Activated CD4-positive, alpha-beta T cell treated with anti-CD3 and anti-CD28 coated beads for 36 hours (primary cell): ENCODE data around the gene TMEM200A. TPM values are rescaled to one million over a fixed set of nuclear protein-coding genes. Genes with fewer than 3 reads are reported as not detected.

ENCODE experiments used
- ATAC-seq: fragments of 200-7000 bp; cut with Tn5 transposase; one replicate; pipeline ENCODE4 v1.10.0; 2021; ENCODE audit warnings: mild to moderate bottlenecking, moderate library complexity
- CTCF ChIA-PET: fragments of 350-600 bp; sonication (Branson Sonifier 250); formaldehyde crosslinking; loops from one replicate; lab custom pipeline; 2021; ENCODE audit warnings: antibody characterized with exemption; lab: Charles Lee
- POLR2A ChIA-PET: fragments of 350-600 bp; sonication (Branson Sonifier 250); formaldehyde crosslinking; loops from one replicate; lab custom pipeline; 2021; ENCODE audit warnings: antibody characterized with exemption, inconsistent platforms; lab: Charles Lee
- DNase-seq: peaks from one replicate; pipeline ENCODE4 v3.0.0-alpha.2; 2020
- H3K27ac Mint-ChIP-seq: one replicate; pipeline ENCODE4 v1.8.0; 2021; ENCODE audit warnings: mixed read lengths
- H3K27me3 Mint-ChIP-seq: one replicate; pipeline ENCODE4 v1.8.0; 2021; ENCODE audit warnings: mixed read lengths
- H3K36me3 Mint-ChIP-seq: one replicate; pipeline ENCODE4 v1.8.0; 2021; ENCODE audit warnings: low read depth, mixed read lengths
- H3K4me1 Mint-ChIP-seq: one replicate; pipeline ENCODE4 v1.8.0; 2021; ENCODE audit warnings: mixed read lengths
- H3K4me3 Mint-ChIP-seq: one replicate; pipeline ENCODE4 v1.8.0; 2021; ENCODE audit warnings: mild to moderate bottlenecking, moderate library complexity, mixed read lengths
- H3K9me3 Mint-ChIP-seq: one replicate; pipeline ENCODE4 v1.8.0; 2021; ENCODE audit warnings: low read depth, mixed read lengths
- intact Hi-C, 2 experiments: fragments of 100-400 bp; cut with DNase I in 1 of 2; cut with micrococcal nuclease in 1 of 2; formaldehyde crosslinking; loops; one replicate each; pipeline versions ENCODE4 v1.14.2 to v1.15.1; 2022 to 2024; cut with DNase I, micrococcal nuclease
- total RNA-seq, 2 experiments: library from RNA; stranded (reverse); gene quantifications; one replicate each; pipeline ENCODE4 v1.2.3, GENCODE V29; 2021

Gene TMEM200A
- total RNA-seq, 2 experiments from 2014 or later = 0.14 to 0.21 TPM

GRCh38 chr6:130459316-130459715 lies 93.5 kb downstream of the TMEM200A start:
- ATAC-seq = no peak
- no peaks in the 10 kb centered on the region for H3K27me3 Mint-ChIP-seq
- POLR2A ChIA-PET = no interaction called here
- no peak for DNase-seq
- CTCF ChIA-PET = no interaction called here
- H3K36me3 Mint-ChIP-seq = no peaks in the 10 kb centered on the region
- no peak overlapping the region for H3K27ac Mint-ChIP-seq
- intact Hi-C loops = no loop called here
- peaks cover 2% of the 10 kb centered on the region for H3K4me1 Mint-ChIP-seq
- no peaks in the 10 kb centered on the region for H3K9me3 Mint-ChIP-seq
- H3K4me3 Mint-ChIP-seq = no peak overlapping the region

- POLR2A ChIA-PET = no interaction called here
These were observed 95.1 kb downstream of the TMEM200A start for GRCh38 chr6:130460934-130461333.

GRCh38 chr6:130466052-130466747 lies 100.4 kb downstream of the TMEM200A start:
- intact Hi-C loops = no loop called here
- ATAC-seq (no peak), DNase-seq (no peak)
- ChIA-PET POLR2A (no interaction called here), CTCF (interaction anchor here (1.0 kb wide), 1 partner anchor 85 kb away, joined by 3 read pairs; no protein-coding TSS in a partner anchor)
- no peaks in the 10 kb centered on the region for H3K36me3 Mint-ChIP-seq
- H3K27ac Mint-ChIP-seq = no peak overlapping the region
- no peak overlapping the region for H3K4me3 Mint-ChIP-seq
- no peaks in the 10 kb centered on the region for H3K27me3 Mint-ChIP-seq
- H3K4me1 Mint-ChIP-seq = peaks cover 2% of the 10 kb centered on the region
- no peaks in the 10 kb centered on the region for H3K9me3 Mint-ChIP-seq

More at GRCh38 chr6:130460934-130461333, 95.1 kb downstream of the TMEM200A start:
- Mint-ChIP-seq H3K36me3 (no peaks in the 10 kb centered on the region), H3K27ac (no peak overlapping the region), H3K4me1 (peaks cover 2% of the 10 kb centered on the region), H3K27me3 (no peaks in the 10 kb centered on the region), H3K4me3 (no peak overlapping the region), H3K9me3 (no peaks in the 10 kb centered on the region)
- intact Hi-C loops = no loop called here
- DNase-seq (no peak), ATAC-seq (no peak)
- CTCF ChIA-PET = no interaction called here

- H3K4me1 Mint-ChIP-seq = peaks cover 2% of the 10 kb centered on the region
- ATAC-seq (no peak), DNase-seq (no peak)
- no peaks in the 10 kb centered on the region for H3K36me3 Mint-ChIP-seq
- ChIA-PET CTCF (interaction anchor here (1.0 kb wide), 1 partner anchor 84 kb away, joined by 3 read pairs; no protein-coding TSS in a partner anchor), POLR2A (no interaction called here)
- no peak overlapping the region for H3K4me3 Mint-ChIP-seq
- H3K27ac Mint-ChIP-seq = no peak overlapping the region
- H3K27me3 Mint-ChIP-seq = no peaks in the 10 kb centered on the region
- intact Hi-C loops = no loop called here
- H3K9me3 Mint-ChIP-seq = no peaks in the 10 kb centered on the region
These were observed 100.9 kb downstream of the TMEM200A start for GRCh38 chr6:130466748-130467061.

- Mint-ChIP-seq H3K9me3 (no peaks in the 10 kb centered on the region), H3K27ac (no peak overlapping the region), H3K36me3 (no peaks in the 10 kb centered on the region), H3K27me3 (no peaks in the 10 kb centered on the region), H3K4me3 (no peak overlapping the region), H3K4me1 (no peaks in the 10 kb centered on the region)
- ATAC-seq (no peak), DNase-seq (no peak)
- intact Hi-C loops = no loop called here
- CTCF ChIA-PET = interaction anchor here (1.0 kb wide), 1 partner anchor 83 kb away, joined by 3 read pairs; no protein-coding TSS in a partner anchor
- POLR2A ChIA-PET = interaction anchor here (0.6 kb wide), 1 partner anchor 1083 kb away, joined by 3 read pairs; no protein-coding TSS in a partner anchor
These were observed 101.6 kb downstream of the TMEM200A start for GRCh38 chr6:130467146-130468050.

- H3K27ac Mint-ChIP-seq = no peak overlapping the region
- ATAC-seq = no peak
- no peak overlapping the region for H3K4me3 Mint-ChIP-seq
- ChIA-PET CTCF (interaction anchor here (0.5 to 0.7 kb wide), 2 partner anchors 30 to 1095 kb away, joined by 3 read pairs; no protein-coding TSS in a partner anchor), POLR2A (no interaction called here)
- DNase-seq = no peak
- no peaks in the 10 kb centered on the region for H3K27me3 Mint-ChIP-seq
- H3K4me1 Mint-ChIP-seq = no peaks in the 10 kb centered on the region
- intact Hi-C loops = no loop called here
- no peaks in the 10 kb centered on the region for H3K9me3 Mint-ChIP-seq
- H3K36me3 Mint-ChIP-seq = no peaks in the 10 kb centered on the region
These were observed 104.9 kb downstream of the TMEM200A start for GRCh38 chr6:130470766-130471165.

- Mint-ChIP-seq H3K27me3 (no peaks in the 10 kb centered on the region), H3K27ac (no peak overlapping the region), H3K4me1 (no peaks in the 10 kb centered on the region), H3K4me3 (no peak overlapping the region), H3K9me3 (peaks cover 8% of the 10 kb centered on the region), H3K36me3 (no peaks in the 10 kb centered on the region)
- ATAC-seq = peak; percentile 61
- CTCF ChIA-PET = interaction anchor here (0.6 to 1.5 kb wide), 4 partner anchors 8 to 1867 kb away, joined by 3 to 5 read pairs (median 4); no protein-coding TSS in a partner anchor
- intact Hi-C loops = no loop called here
- DNase-seq = peak; percentile 32
- POLR2A ChIA-PET = no interaction called here
These were observed 108.1 kb downstream of the TMEM200A start for GRCh38 chr6:130473886-130474285.

- CTCF ChIA-PET = interaction anchor here (0.5 to 1.0 kb wide), 2 partner anchors 9 to 48 kb away, joined by 3 read pairs; no protein-coding TSS in a partner anchor
- H3K27ac Mint-ChIP-seq = no peak overlapping the region
- intact Hi-C loops = no loop called here
These were observed 117.0 kb downstream of the TMEM200A start for GRCh38 chr6:130482645-130483390.

GRCh38 chr6:130485870-130486269 lies 120.1 kb downstream of the TMEM200A start:
- intact Hi-C loops = no loop called here
- H3K27me3 Mint-ChIP-seq = no peaks in the 10 kb centered on the region
- peaks cover 18% of the 10 kb centered on the region for H3K4me1 Mint-ChIP-seq
- no peaks in the 10 kb centered on the region for H3K9me3 Mint-ChIP-seq
- ChIA-PET CTCF (no interaction called here), POLR2A (no interaction called here)
- H3K27ac Mint-ChIP-seq = no peak overlapping the region
- ATAC-seq (no peak), DNase-seq (no peak)
- no peak overlapping the region for H3K4me3 Mint-ChIP-seq
- H3K36me3 Mint-ChIP-seq = no peaks in the 10 kb centered on the region

More at GRCh38 chr6:130482645-130483390, 117.0 kb downstream of the TMEM200A start:
- Mint-ChIP-seq H3K4me1 (peaks cover 18% of the 10 kb centered on the region), H3K36me3 (no peaks in the 10 kb centered on the region), H3K27me3 (no peaks in the 10 kb centered on the region), H3K9me3 (peaks cover 2% of the 10 kb centered on the region), H3K4me3 (no peak overlapping the region)
- POLR2A ChIA-PET = no interaction called here
- no peak for DNase-seq
- no peak for ATAC-seq

GRCh38 chr6:130486417-130486816 lies 120.6 kb downstream of the TMEM200A start:
- Mint-ChIP-seq H3K4me3 (no peak overlapping the region), H3K9me3 (peaks cover under 1% of the 10 kb centered on the region), H3K27ac (no peak overlapping the region), H3K36me3 (no peaks in the 10 kb centered on the region), H3K4me1 (peaks cover 18% of the 10 kb centered on the region), H3K27me3 (no peaks in the 10 kb centered on the region)
- intact Hi-C loops = no loop called here
- ATAC-seq (no peak), DNase-seq (no peak)
- CTCF ChIA-PET = no interaction called here
- POLR2A ChIA-PET = no interaction called here

- peaks cover 5% of the 10 kb centered on the region for H3K9me3 Mint-ChIP-seq
- H3K4me1 Mint-ChIP-seq = no peaks in the 10 kb centered on the region
- no peak overlapping the region for H3K27ac Mint-ChIP-seq
- no peaks in the 10 kb centered on the region for H3K27me3 Mint-ChIP-seq
- H3K4me3 Mint-ChIP-seq = no peak overlapping the region
- ChIA-PET CTCF (interaction anchor here (0.8 to 1.0 kb wide), 3 partner anchors 11 to 396 kb away, joined by 3 read pairs; no protein-coding TSS in a partner anchor), POLR2A (no interaction called here)
- H3K36me3 Mint-ChIP-seq = peaks cover 2% of the 10 kb centered on the region
- intact Hi-C loops = no loop called here
- no peak for DNase-seq
- no peak for ATAC-seq
These were observed 123.7 kb downstream of the TMEM200A start for GRCh38 chr6:130489514-130489913.
